GM03348 (cell line): ENCODE results near the gene STOX1.
A peak's percentile ranks its signal among the peaks of the same experiment; 100 is the strongest.
"Not testable (repeated sequence)": the region's sequence is repeated elsewhere in the genome, so short reads cannot be mapped to it uniquely, and the experiment has no call there.

Experiments used
- DNase-seq: peaks from one replicate; pipeline ENCODE4 v3.0.0; 2012; ENCODE audit warnings: low spot score

Gene STOX1, protein sequence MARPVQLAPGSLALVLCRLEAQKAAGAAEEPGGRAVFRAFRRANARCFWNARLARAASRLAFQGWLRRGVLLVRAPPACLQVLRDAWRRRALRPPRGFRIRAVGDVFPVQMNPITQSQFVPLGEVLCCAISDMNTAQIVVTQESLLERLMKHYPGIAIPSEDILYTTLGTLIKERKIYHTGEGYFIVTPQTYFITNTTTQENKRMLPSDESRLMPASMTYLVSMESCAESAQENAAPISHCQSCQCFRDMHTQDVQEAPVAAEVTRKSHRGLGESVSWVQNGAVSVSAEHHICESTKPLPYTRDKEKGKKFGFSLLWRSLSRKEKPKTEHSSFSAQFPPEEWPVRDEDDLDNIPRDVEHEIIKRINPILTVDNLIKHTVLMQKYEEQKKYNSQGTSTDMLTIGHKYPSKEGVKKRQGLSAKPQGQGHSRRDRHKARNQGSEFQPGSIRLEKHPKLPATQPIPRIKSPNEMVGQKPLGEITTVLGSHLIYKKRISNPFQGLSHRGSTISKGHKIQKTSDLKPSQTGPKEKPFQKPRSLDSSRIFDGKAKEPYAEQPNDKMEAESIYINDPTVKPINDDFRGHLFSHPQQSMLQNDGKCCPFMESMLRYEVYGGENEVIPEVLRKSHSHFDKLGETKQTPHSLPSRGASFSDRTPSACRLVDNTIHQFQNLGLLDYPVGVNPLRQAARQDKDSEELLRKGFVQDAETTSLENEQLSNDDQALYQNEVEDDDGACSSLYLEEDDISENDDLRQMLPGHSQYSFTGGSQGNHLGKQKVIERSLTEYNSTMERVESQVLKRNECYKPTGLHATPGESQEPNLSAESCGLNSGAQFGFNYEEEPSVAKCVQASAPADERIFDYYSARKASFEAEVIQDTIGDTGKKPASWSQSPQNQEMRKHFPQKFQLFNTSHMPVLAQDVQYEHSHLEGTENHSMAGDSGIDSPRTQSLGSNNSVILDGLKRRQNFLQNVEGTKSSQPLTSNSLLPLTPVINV

DNA sequence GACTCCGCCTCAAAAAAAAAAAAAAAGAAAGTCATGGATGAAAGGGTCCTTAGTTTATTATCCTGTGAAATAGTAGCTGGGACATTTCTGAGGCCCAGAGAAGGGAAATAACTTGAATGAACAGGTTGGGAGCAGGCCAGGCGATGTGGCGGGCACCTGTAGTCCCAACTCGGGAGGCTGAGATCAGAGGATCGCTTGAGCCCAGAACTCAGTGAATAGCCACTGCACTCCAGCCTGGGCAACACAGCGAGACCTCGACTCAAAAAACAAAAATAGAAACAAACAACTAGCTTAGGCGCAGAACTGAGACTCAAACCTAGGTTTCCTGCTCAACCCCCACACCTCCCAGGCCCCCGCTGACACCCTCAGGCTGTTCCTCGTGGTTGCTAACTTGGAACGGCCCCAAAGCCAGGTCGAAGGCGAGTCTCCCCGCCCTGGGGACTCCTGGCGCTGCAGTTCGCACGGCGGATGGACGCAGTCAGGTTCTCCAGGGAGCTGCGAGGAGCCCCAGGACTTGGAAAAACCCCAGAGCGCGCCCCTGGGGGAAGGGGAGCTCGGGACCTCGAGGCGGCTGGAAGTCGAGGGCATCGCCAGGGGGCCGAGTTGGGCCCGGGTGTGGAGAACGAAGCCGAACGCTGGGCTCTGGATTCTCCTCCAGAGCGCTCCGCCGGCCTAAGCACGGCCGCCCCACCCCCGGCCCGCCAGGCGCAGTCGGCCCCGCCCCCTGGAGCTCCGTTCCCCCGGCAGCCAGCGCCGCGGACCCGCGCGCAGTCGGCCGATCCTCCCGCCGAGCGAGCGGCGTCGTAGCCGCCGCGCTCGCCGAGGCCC, at the start of gene STOX1:
TSS of gene STOX1 (plus strand) at position 768 of the 828 bp plus-strand sequence. CDS start 93 bp downstream, outside the sequence.
- DNase-seq: peak; percentile 87

GRCh38 chr10:68781613-68782574, 45.4 kb upstream of the STOX1 start:
- no peak for DNase-seq

GRCh38 chr10:68784476-68784875, 42.9 kb upstream of the STOX1 start:
- DNase-seq: no peak

- no peak for DNase-seq
These were observed 39.5 kb upstream of the STOX1 start for GRCh38 chr10:68787813-68788212.

GRCh38 chr10:68790476-68790875, 36.9 kb upstream of the STOX1 start:
- no peak for DNase-seq

GRCh38 chr10:68792115-68792514, 35.2 kb upstream of the STOX1 start:
- DNase-seq: no peak

DNA sequence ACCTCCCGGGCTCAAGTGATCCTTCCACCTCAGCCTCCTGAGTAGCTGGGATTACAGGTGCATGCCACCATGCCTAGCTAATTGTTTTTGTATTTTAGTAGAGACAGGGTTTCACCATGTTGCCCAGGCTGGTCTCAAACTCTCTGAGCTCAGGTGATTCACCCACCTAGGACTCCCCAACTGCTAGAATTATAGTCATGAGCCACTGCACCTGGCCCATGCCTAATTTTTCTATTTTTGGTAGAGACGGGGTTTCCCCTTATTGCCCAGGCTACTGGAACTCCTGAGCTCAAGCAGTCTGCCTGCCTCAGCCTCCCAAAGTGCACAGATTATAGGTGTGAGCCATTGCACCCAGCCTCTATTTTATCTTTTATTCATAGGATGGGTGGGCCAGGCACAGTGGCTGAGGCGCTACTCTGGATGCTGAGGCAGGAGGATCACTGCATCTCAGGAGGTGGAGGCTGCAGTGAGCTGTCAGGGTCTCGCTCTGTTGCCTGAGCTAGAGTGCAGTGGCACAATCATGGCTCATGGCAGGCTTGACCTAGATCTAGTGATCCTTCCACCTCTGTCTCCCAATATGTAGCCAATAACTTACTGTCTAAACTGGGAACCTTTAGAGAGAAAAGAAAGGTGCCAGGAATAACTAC, 31.3 kb upstream of the STOX1 start:
- DNase-seq: no peak

DNA sequence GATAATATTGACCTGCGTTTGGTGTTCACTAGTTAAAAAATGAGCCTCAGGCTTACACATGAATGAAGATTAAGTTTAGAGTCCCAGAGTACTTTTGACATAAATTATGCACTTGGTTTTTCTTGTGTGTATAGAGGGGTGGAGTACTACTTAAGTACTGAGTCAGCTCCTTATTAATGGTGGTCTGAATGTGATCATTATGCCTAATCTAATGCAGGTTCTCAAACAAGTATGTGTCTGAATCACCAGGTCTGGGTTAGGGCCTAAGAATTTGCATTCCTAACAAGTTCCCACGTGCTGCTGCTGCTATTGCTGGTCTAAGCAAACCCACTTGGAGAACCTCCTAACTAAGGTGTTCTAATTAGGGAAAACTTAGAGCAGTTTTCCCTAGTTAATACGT, 30.7 kb upstream of the STOX1 start:
- peak; percentile 35 for DNase-seq

- DNase-seq: peak; percentile 13
These were observed 27.1 kb upstream of the STOX1 start for GRCh38 chr10:68800211-68800610.

- no peak for DNase-seq
These were observed 22.6 kb upstream of the STOX1 start for GRCh38 chr10:68804692-68805091.

GRCh38 chr10:68810830-68811229, 16.5 kb upstream of the STOX1 start:
- DNase-seq: not testable (repeated sequence)

- DNase-seq: no peak
These were observed 15.9 kb upstream of the STOX1 start for GRCh38 chr10:68811314-68812009.

DNA sequence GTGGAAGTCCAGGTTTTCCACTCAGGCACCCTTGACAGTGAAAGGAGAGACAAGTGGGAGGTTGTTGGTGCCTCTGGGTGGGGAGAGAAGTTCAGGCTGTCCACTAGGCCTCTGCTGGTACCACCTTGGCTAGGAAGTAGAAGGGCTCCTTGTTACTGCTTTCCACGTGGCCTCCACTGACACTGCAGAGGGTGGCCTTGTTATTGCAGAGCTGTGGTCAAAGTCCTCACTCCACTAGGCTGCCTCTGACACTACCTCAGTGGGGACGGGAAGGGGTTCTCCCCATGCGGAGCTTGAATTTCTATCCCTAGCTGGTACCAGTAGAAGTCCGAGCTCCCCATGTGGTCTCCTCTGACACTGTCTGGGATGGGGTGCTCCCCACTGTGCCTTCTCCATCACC, 14.9 kb upstream of the STOX1 start:
- DNase-seq: no peak

- DNase-seq: no peak
These were observed 13.8 kb upstream of the STOX1 start for GRCh38 chr10:68813559-68813958.

GRCh38 chr10:68816796-68817412, 10.4 kb upstream of the STOX1 start:
- DNase-seq: no peak

GRCh38 chr10:68820359-68820758, 7.0 kb upstream of the STOX1 start:
- not testable (repeated sequence) for DNase-seq

GRCh38 chr10:68822626-68823025, 4.7 kb upstream of the STOX1 start:
- not testable (repeated sequence) for DNase-seq

GRCh38 chr10:68827592-68827959, 245 bp downstream of the STOX1 start:
- DNase-seq: not testable (repeated sequence)

DNA sequence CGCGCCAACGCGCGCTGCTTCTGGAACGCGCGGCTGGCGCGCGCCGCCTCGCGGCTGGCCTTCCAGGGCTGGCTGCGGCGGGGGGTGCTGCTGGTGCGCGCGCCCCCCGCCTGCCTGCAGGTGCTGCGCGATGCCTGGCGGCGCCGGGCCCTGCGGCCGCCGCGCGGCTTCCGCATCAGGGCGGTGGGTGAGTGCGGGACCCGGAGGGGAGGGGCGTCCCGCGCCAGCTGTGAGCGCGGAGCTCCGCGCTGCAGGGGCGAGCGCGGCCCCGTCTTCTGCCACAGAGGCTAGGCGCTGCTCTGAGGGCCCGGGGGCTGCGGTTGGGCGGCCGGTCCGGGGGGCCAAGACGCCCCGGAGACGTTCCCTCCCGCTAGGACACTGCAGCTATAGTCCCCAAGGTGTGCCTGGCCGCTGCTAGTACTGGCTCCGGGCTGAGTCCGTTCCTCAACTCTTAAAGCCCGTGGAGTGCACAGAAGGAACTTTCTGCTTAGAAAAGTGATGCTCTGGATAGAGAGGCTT, 811 bp downstream of the STOX1 start:
- DNase-seq: peak; percentile 23
